Inflammatory macrophage (primary cell): ENCODE measurements around the gene TEX12.
"Not testable (repeated sequence)": the region's sequence is repeated elsewhere in the genome, so short reads cannot be mapped to it uniquely, and the experiment has no call there.

Experiments
- DNase-seq, 2 donors: peaks; one replicate each; pipeline ENCODE4 v3.0.0-alpha.2; 2020 to 2022

The TEX12 gene

GRCh38 chr11:112165049-112165448, 2.1 kb upstream of the TEX12 start:
- DNase-seq = peak in 1 of 2 donors; percentile 17

GRCh38 chr11:112166562-112166961, 610 bp upstream of the TEX12 start:
- DNase-seq = peak; percentile 64 to 66

GRCh38 chr11:112172362-112172994, 5.3 kb downstream of the TEX12 start:
- no peak for DNase-seq

- peak in 1 of 2 donors; percentile 12 for DNase-seq
Measured at GRCh38 chr11:112173152-112173551, 6.0 kb downstream of the TEX12 start.

- DNase-seq = peak; percentile 78 to 82
Measured at GRCh38 chr11:112174789-112175598, 7.8 kb downstream of the TEX12 start, which contains the start of gene BCO2. Gene BCO2, plus strand, starts transcription at chr11:112175512. Its CDS starts 90 bp downstream, at chr11:112175602.

- no peak for DNase-seq
Measured at GRCh38 chr11:112175599-112175952, 8.4 kb downstream of the TEX12 start.

GRCh38 chr11:112176077-112176476, 8.9 kb downstream of the TEX12 start:
- no peak for DNase-seq

GRCh38 chr11:112177589-112177988, 10.4 kb downstream of the TEX12 start:
- DNase-seq = no peak

GRCh38 chr11:112178428-112178827, 11.3 kb downstream of the TEX12 start:
- DNase-seq = peak in 1 of 2 donors; percentile 30

GRCh38 chr11:112178936-112179335, 11.8 kb downstream of the TEX12 start:
- peak; percentile 34 to 42 for DNase-seq

- peak; percentile 73 to 80 for DNase-seq
Measured at GRCh38 chr11:112179601-112180000, 12.4 kb downstream of the TEX12 start.

- no peak for DNase-seq
Measured at GRCh38 chr11:112182867-112183266, 15.7 kb downstream of the TEX12 start.

GRCh38 chr11:112185883-112186282, 18.7 kb downstream of the TEX12 start:
- no peak for DNase-seq

GRCh38 chr11:112186304-112186703, 19.1 kb downstream of the TEX12 start:
- DNase-seq = no peak

GRCh38 chr11:112195113-112195512, 27.9 kb downstream of the TEX12 start:
- DNase-seq = not testable (repeated sequence)

GRCh38 chr11:112195951-112196351, 28.8 kb downstream of the TEX12 start:
- no peak for DNase-seq

GRCh38 chr11:112196519-112197087, 29.4 kb downstream of the TEX12 start:
- DNase-seq = no peak

GRCh38 chr11:112199101-112199500, 31.9 kb downstream of the TEX12 start:
- DNase-seq = not testable (repeated sequence)

- peak in 1 of 2 donors; percentile 54 for DNase-seq
Measured at GRCh38 chr11:112200252-112200651, 33.1 kb downstream of the TEX12 start.

- no peak for DNase-seq
Measured at GRCh38 chr11:112206071-112206470, 38.9 kb downstream of the TEX12 start.

- no peak for DNase-seq
Measured at GRCh38 chr11:112210890-112211289, 43.7 kb downstream of the TEX12 start.

- no peak for DNase-seq
Measured at GRCh38 chr11:112211536-112211935, 44.4 kb downstream of the TEX12 start.

- no peak for DNase-seq
Measured at GRCh38 chr11:112212290-112212689, 45.1 kb downstream of the TEX12 start.

- DNase-seq = no peak
Measured at GRCh38 chr11:112212710-112213109, 45.5 kb downstream of the TEX12 start.
